PC-9 (cell line): ENCODE measurements around the gene PFKP. TPM values are rescaled to one million over a fixed set of nuclear protein-coding genes. Genes with fewer than 3 reads are reported as not detected.

ENCODE experiments used
- BruUV-seq: library from RNA; stranded (reverse); fragments of 400-500 nt; replicated peaks from 2 replicates; lab custom pipeline; 2021; lab: Mats Ljungman, UMichigan
- CTCF ChIA-PET: fragments of 300-600 bp; sonication (Branson Sonifier 250); formaldehyde crosslinking; loops from one replicate; lab custom pipeline; 2022; ENCODE audit warnings: antibody characterized with exemption; lab: Charles Lee
- POLR2A ChIA-PET: fragments of 300-600 bp; sonication (Branson Sonifier 250); formaldehyde crosslinking; loops from one replicate; lab custom pipeline; 2022; ENCODE audit warnings: antibody characterized with exemption; ENCODE audit not compliant: unreplicated experiment; lab: Charles Lee
- DNase-seq, 2 experiments: peaks; one replicate each; pipeline versions ENCODE4 v3.0.0 to v3.0.0-alpha.2; 2015 to 2022; ENCODE audit warnings: mixed read lengths in 1 of 2
- H2AFZ ChIP-seq: fragments of 200-600 bp; sonication (generic); 2 replicates; pipeline ENCODE4 v1.8.1; 2017; ENCODE audit warnings: antibody characterized with exemption
- H3F3A ChIP-seq: fragments of 200-600 bp; sonication (generic); 2 replicates; pipeline ENCODE4 v1.8.1; 2017; ENCODE audit warnings: antibody characterized with exemption, mild to moderate bottlenecking, low read depth; ENCODE audit not compliant: insufficient read depth
- H3K27ac ChIP-seq: fragments of 200-600 bp; sonication (generic); 2 replicates; pipeline ENCODE4 v1.6.1; 2016; ENCODE audit warnings: mixed run types
- H3K27me3 ChIP-seq: fragments of 200-600 bp; sonication (generic); 2 replicates; pipeline ENCODE4 v1.6.1; 2016; ENCODE audit warnings: low read depth, mixed run types; ENCODE audit not compliant: insufficient read depth
- H3K36me3 ChIP-seq: fragments of 200-600 bp; sonication (generic); 2 replicates; pipeline ENCODE4 v1.6.1; 2016; ENCODE audit warnings: low read depth, mixed run types
- H3K4me1 ChIP-seq: fragments of 200-600 bp; sonication (generic); replicated peaks from 2 replicates; pipeline ENCODE4 v1.6.1; 2016; ENCODE audit warnings: mixed run types; ENCODE audit not compliant: insufficient read depth
- H3K4me2 ChIP-seq: fragments of 200-600 bp; sonication (generic); 2 replicates; pipeline ENCODE4 v1.6.1; 2017; ENCODE audit warnings: mixed run types
- H3K4me3 ChIP-seq: fragments of 200-600 bp; sonication (generic); 2 replicates; pipeline ENCODE4 v1.6.1; 2016; ENCODE audit warnings: mixed run types
- H3K79me2 ChIP-seq: fragments of 200-600 bp; sonication (generic); 2 replicates; pipeline ENCODE4 v1.6.1; 2017; ENCODE audit warnings: low read depth, mixed run types
- H3K9me2 ChIP-seq: fragments of 200-600 bp; sonication (generic); 2 replicates; pipeline ENCODE4 v1.8.1; 2017; ENCODE audit warnings: mild to moderate bottlenecking; ENCODE audit not compliant: insufficient read depth
- H3K9me3 ChIP-seq: fragments of 200-600 bp; sonication (generic); 2 replicates; pipeline ENCODE4 v1.8.1; 2016; ENCODE audit warnings: low read depth; ENCODE audit not compliant: insufficient read depth
- H4K20me1 ChIP-seq: fragments of 200-600 bp; sonication (generic); 2 replicates; pipeline ENCODE4 v1.8.1; 2017; ENCODE audit not compliant: insufficient read depth
- CTCF ChIP-seq: fragments of 200-600 bp; sonication (generic); conservative IDR thresholded peaks from 2 replicates; pipeline ENCODE4 v1.6.1; 2017; ENCODE audit warnings: mixed run types, antibody characterized with exemption, mild to moderate bottlenecking, moderate library complexity
- EZH2 ChIP-seq: fragments of 200-600 bp; sonication (generic); IDR thresholded peaks from 2 replicates; pipeline ENCODE4 v1.8.0; 2017; ENCODE audit warnings: antibody characterized with exemption, low read depth
- intact Hi-C: fragments of 100-400 bp; cut with micrococcal nuclease; formaldehyde crosslinking; loops from one replicate; pipeline ENCODE4 v1.10.0; 2022; ENCODE audit not compliant: unreplicated experiment
- total RNA-seq: library from RNA; stranded (reverse); gene quantifications from 2 replicates; pipeline ENCODE4 v1.2.3, GENCODE V29; 2021

The PFKP gene
- total RNA-seq, 1 experiment from 2014 or later = 234 TPM

GRCh38 chr10:3186368-3186767 is 119.0 kb downstream of the PFKP start:
- CTCF ChIA-PET = interaction anchor here (0.5 kb wide), 1 partner anchor 12 kb away, joined by 4 read pairs; no protein-coding TSS in a partner anchor

More at GRCh38 chr10:3186368-3186767, 119.0 kb downstream of the PFKP start:
- POLR2A ChIA-PET = interaction anchor here (0.5 kb wide), 1 partner anchor 153 kb away, joined by 4 read pairs; no protein-coding TSS in a partner anchor
- no peaks in the 10 kb centered on the region for H3F3A ChIP-seq
- DNase-seq = no peak
- no peaks in the 10 kb centered on the region for H3K79me2 ChIP-seq
- H3K9me2 ChIP-seq = no peaks in the 10 kb centered on the region
- H3K9me3 ChIP-seq = no peaks in the 10 kb centered on the region
- no peaks in the 10 kb centered on the region for H4K20me1 ChIP-seq
- no peaks in the 10 kb centered on the region for H3K27me3 ChIP-seq
- H2AFZ ChIP-seq = no peak overlapping the region
- TF ChIP-seq EZH2 (no peak), CTCF (no peak)
- no peaks in the 10 kb centered on the region for H3K36me3 ChIP-seq
- no peak overlapping the region for H3K4me3 ChIP-seq
- intact Hi-C loops = no loop called here
- no peak overlapping the region for H3K4me2 ChIP-seq
- no peak overlapping the region for H3K27ac ChIP-seq
- no TSS peak for BruUV-seq
- H3K4me1 ChIP-seq = no peaks in the 10 kb centered on the region

Other genes starting within 250 kb of the PFKP start
- 92.3 and 124 TPM in 2 replicates for gene PITRM1, start 105.2 kb downstream of the PFKP start, total RNA-seq